Mucosa of stomach (tissue), 1 donor: ENCODE results near the gene HSPA1L.
"Not testable (repeated sequence)": the region's sequence is repeated elsewhere in the genome, so short reads cannot be mapped to it uniquely, and the experiment has no call there.

Experiments used
- H3K27me3 ChIP-seq: one replicate; pipeline ENCODE4 v1.7.0; 2013; ENCODE audit warnings: mild to moderate bottlenecking, low read length; ENCODE audit not compliant: control insufficient read depth, insufficient read depth
- H3K36me3 ChIP-seq: one replicate; pipeline ENCODE4 v1.7.0; 2013; ENCODE audit warnings: low read length; ENCODE audit not compliant: control insufficient read depth, insufficient read depth
- H3K4me1 ChIP-seq: one replicate; pipeline ENCODE4 v1.7.0; 2013; ENCODE audit warnings: mild to moderate bottlenecking, low read length; ENCODE audit not compliant: control insufficient read depth, insufficient read depth
- H3K4me3 ChIP-seq: one replicate; pipeline ENCODE4 v1.7.0; 2013; ENCODE audit warnings: low read length
- H3K9ac ChIP-seq: one replicate; pipeline ENCODE4 v1.7.0; 2013; ENCODE audit warnings: mild to moderate bottlenecking, low read length, moderate library complexity
- H3K9me3 ChIP-seq: one replicate; pipeline ENCODE4 v1.7.0; 2013; ENCODE audit warnings: mild to moderate bottlenecking, low read length, moderate library complexity; ENCODE audit not compliant: control insufficient read depth
- donor health status: Pancreatic carcinoma.

The HSPA1L gene

GRCh38 chr6:31834367-31835250 lies 19.5 kb upstream of the HSPA1L start:
- H3K9me3 ChIP-seq = no peaks in the 10 kb centered on the region
- H3K4me1 ChIP-seq = peaks cover 45% of the 10 kb centered on the region
- H3K27me3 ChIP-seq = no peaks in the 10 kb centered on the region
- H3K9ac ChIP-seq = peak overlapping the region; percentile 93
- peaks cover 12% of the 10 kb centered on the region for H3K36me3 ChIP-seq
- H3K4me3 ChIP-seq = peak overlapping the region; percentile 94

GRCh38 chr6:31831350-31832215 lies 16.5 kb upstream of the HSPA1L start:
- Histone ChIP-seq H3K27me3 (no peaks in the 10 kb centered on the region), H3K4me3 (no peak overlapping the region), H3K36me3 (no peaks in the 10 kb centered on the region), H3K9ac (peak overlapping the region; percentile 34), H3K9me3 (no peaks in the 10 kb centered on the region), H3K4me1 (peaks cover 27% of the 10 kb centered on the region)

GRCh38 chr6:31830886-31831335 lies 15.8 kb upstream of the HSPA1L start:
- Histone ChIP-seq H3K9ac (peak overlapping the region; percentile 59), H3K27me3 (no peaks in the 10 kb centered on the region), H3K4me3 (peak overlapping the region; percentile 18)

GRCh38 chr6:31829633-31830283 lies 14.7 kb upstream of the HSPA1L start:
- H3K9ac ChIP-seq = peak overlapping the region; percentile 59
- H3K9me3 ChIP-seq = no peaks in the 10 kb centered on the region
- no peaks in the 10 kb centered on the region for H3K36me3 ChIP-seq
- peak overlapping the region; percentile 70 for H3K4me3 ChIP-seq
- H3K27me3 ChIP-seq = no peaks in the 10 kb centered on the region
- H3K4me1 ChIP-seq = peaks cover 36% of the 10 kb centered on the region

More at GRCh38 chr6:31830886-31831335, 15.8 kb upstream of the HSPA1L start:
- no peaks in the 10 kb centered on the region for H3K36me3 ChIP-seq
- no peaks in the 10 kb centered on the region for H3K9me3 ChIP-seq
- peaks cover 27% of the 10 kb centered on the region for H3K4me1 ChIP-seq

GRCh38 chr6:31827286-31828079 lies 12.4 kb upstream of the HSPA1L start, which contains the start of gene HSPA1B:
Gene HSPA1B (plus strand): TSS chr6:31827738. CDS start chr6:31827951, 213 bp downstream.
- Histone ChIP-seq H3K36me3 (no peaks in the 10 kb centered on the region), H3K4me3 (peak within 1 kb of the TSS; percentile 87), H3K4me1 (peaks cover 44% of the 10 kb centered on the region), H3K27me3 (no peaks in the 10 kb centered on the region), H3K9ac (peak within 1 kb of the TSS; percentile 94), H3K9me3 (no peaks in the 10 kb centered on the region)

- no peaks in the 10 kb centered on the region for H3K9me3 ChIP-seq
- peak overlapping the region; percentile 64 for H3K4me3 ChIP-seq
- H3K36me3 ChIP-seq = no peaks in the 10 kb centered on the region
- H3K4me1 ChIP-seq = peaks cover 47% of the 10 kb centered on the region
- H3K27me3 ChIP-seq = no peaks in the 10 kb centered on the region
- peak overlapping the region; percentile 94 for H3K9ac ChIP-seq
Measured at GRCh38 chr6:31826793-31827285, 11.8 kb upstream of the HSPA1L start.

GRCh38 chr6:31825553-31825952 lies 10.5 kb upstream of the HSPA1L start:
- H3K27me3 ChIP-seq = no peaks in the 10 kb centered on the region
- H3K9me3 ChIP-seq = no peaks in the 10 kb centered on the region
- H3K4me3 ChIP-seq = no peak overlapping the region
- H3K36me3 ChIP-seq = no peaks in the 10 kb centered on the region
- peak overlapping the region; percentile 11 for H3K9ac ChIP-seq
- H3K4me1 ChIP-seq = peaks cover 48% of the 10 kb centered on the region

- not testable (repeated sequence) for H3K9me3 ChIP-seq, H3K36me3 ChIP-seq, H3K4me3 ChIP-seq, H3K27me3 ChIP-seq
- Histone ChIP-seq H3K9ac (peak overlapping the region; percentile 91), H3K4me1 (peaks cover 56% of the 10 kb centered on the region)
Measured at GRCh38 chr6:31823592-31824196, 8.6 kb upstream of the HSPA1L start.

- Histone ChIP-seq H3K4me3 (peak overlapping the region; percentile 71), H3K27me3 (no peaks in the 10 kb centered on the region), H3K36me3 (no peaks in the 10 kb centered on the region), H3K4me1 (peaks cover 65% of the 10 kb centered on the region), H3K9ac (peak overlapping the region; percentile 91), H3K9me3 (no peaks in the 10 kb centered on the region)
Measured at GRCh38 chr6:31822036-31822821, 7.1 kb upstream of the HSPA1L start.

- no peaks in the 10 kb centered on the region for H3K9me3 ChIP-seq
- peaks cover 62% of the 10 kb centered on the region for H3K4me1 ChIP-seq
- no peaks in the 10 kb centered on the region for H3K27me3 ChIP-seq
- peak overlapping the region; percentile 76 for H3K4me3 ChIP-seq
- no peaks in the 10 kb centered on the region for H3K36me3 ChIP-seq
- peak overlapping the region; percentile 82 for H3K9ac ChIP-seq
Measured at GRCh38 chr6:31821301-31822035, 6.4 kb upstream of the HSPA1L start.
